Measurements from ENCODE around the gene PLA2G4F.
A peak's percentile ranks its signal among the peaks of the same experiment; 100 is the strongest.

The PLA2G4F gene

GRCh38 chr15:42140383-42141070, 15.9 kb downstream of the PLA2G4F start:
- H4K91ac ChIP-seq (ENCODE audit: low read depth, low read length, poor library complexity): no peak overlapping the region
- peaks cover 0 to 4% (median 0%) of the 10 kb centered on the region in 3 experiments for H3K27me3 ChIP-seq (ENCODE audit: control insufficient read depth in 3 of 3, insufficient read depth in 3 of 3, low read depth in 1 of 3, low read length in 3 of 3)
- no peak overlapping the region for H2AFZ ChIP-seq (ENCODE audit: low read length)
- H4K8ac ChIP-seq (ENCODE audit: low read depth, low read length): no peak overlapping the region
- peak overlapping the region; percentile 12 for H3K18ac ChIP-seq (ENCODE audit: low read length)
- H3K27ac ChIP-seq (replicated peaks; ENCODE audit: low read length): no peak overlapping the region
- H2BK120ac ChIP-seq (ENCODE audit: low read depth, low read length): no peak overlapping the region
- H3K9ac ChIP-seq (ENCODE audit: low read depth, low read length, poor library complexity): no peak overlapping the region
- no CpG with 5 or more reads among the region's 8 CpGs for WGBS, 2 donors (ENCODE audit: extremely low coverage in 2 of 2, insufficient read length in 2 of 2, insufficient replicate concordance in 1 of 2)
- H3K36me3 ChIP-seq (replicated peaks in 1 of 2; ENCODE audit: control insufficient read depth in 2 of 2, insufficient read depth in 2 of 2, low read length in 2 of 2): no peaks in the 10 kb centered on the region
- H3K23ac ChIP-seq (ENCODE audit: low read depth, low read length, poor library complexity): no peak overlapping the region
- no peak overlapping the region for H3K4me3 ChIP-seq (ENCODE audit: low read length in 2 of 2)
- H2AK5ac ChIP-seq (ENCODE audit: low read depth, low read length): no peak overlapping the region
- H2BK5ac ChIP-seq (ENCODE audit: low read length): no peak overlapping the region
- DNase-seq (ENCODE audit: low spot score): no peak
- no peak overlapping the region for H3K4me2 ChIP-seq (ENCODE audit: insufficient read depth, low read length, poor library complexity, severe bottlenecking)
- H2BK12ac ChIP-seq (ENCODE audit: low read length): no peak overlapping the region
- H3K9me3 ChIP-seq (replicated peaks in 1 of 2; ENCODE audit: control insufficient read depth in 2 of 2, insufficient read depth in 1 of 2, low read depth in 1 of 2, low read length in 2 of 2): peaks cover 0 to 5% of the 10 kb centered on the region in 2 donors
- H3K79me1 ChIP-seq (ENCODE audit: low read depth, low read length): no peaks in the 10 kb centered on the region
- H3K14ac ChIP-seq (ENCODE audit: low read length): no peak overlapping the region
- H2BK15ac ChIP-seq (ENCODE audit: low read length): no peak overlapping the region
- H3K4ac ChIP-seq (ENCODE audit: low read length): peak overlapping the region; percentile 17
- H3K4me1 ChIP-seq (ENCODE audit: control insufficient read depth in 2 of 2, insufficient read depth in 1 of 2, low read depth in 1 of 2, low read length in 2 of 2): no peaks in the 10 kb centered on the region

DNA sequence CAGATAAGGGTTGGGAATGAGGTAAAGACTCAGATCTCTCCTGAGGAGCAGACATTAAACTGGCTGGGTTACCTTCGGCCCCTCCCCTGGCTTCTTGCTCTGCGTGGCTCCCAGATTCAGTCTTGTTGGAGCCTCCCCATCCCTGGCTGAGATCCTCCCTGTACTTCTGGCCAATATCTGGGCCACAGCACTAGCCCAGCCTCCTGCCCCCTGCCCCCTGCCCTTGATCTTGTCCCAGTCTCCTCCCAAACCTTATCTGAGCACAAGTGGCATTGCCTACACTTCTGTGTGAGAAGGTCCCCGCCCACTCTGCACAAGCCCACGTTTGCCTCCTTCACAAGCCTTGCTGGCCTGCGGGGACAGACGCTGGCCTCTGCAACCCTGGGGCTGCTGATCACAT, 16.8 kb downstream of the PLA2G4F start:
- Histone ChIP-seq H3K79me1 (ENCODE audit: low read depth, low read length) (no peaks in the 10 kb centered on the region), H3K9ac (ENCODE audit: low read depth, low read length, poor library complexity) (no peak overlapping the region), H2AK5ac (ENCODE audit: low read depth, low read length) (no peak overlapping the region), H3K14ac (ENCODE audit: low read length) (no peak overlapping the region), H3K18ac (ENCODE audit: low read length) (no peak overlapping the region), H3K36me3 (replicated peaks in 1 of 2; ENCODE audit: control insufficient read depth in 2 of 2, insufficient read depth in 2 of 2, low read length in 2 of 2) (no peaks in the 10 kb centered on the region), H3K4me2 (ENCODE audit: insufficient read depth, low read length, poor library complexity, severe bottlenecking) (no peak overlapping the region), H4K91ac (ENCODE audit: low read depth, low read length, poor library complexity) (no peak overlapping the region), H4K8ac (ENCODE audit: low read depth, low read length) (peak overlapping the region; percentile 33), H3K27me3 (ENCODE audit: control insufficient read depth in 3 of 3, insufficient read depth in 3 of 3, low read depth in 1 of 3, low read length in 3 of 3) (peaks cover 0 to 4% (median 0%) of the 10 kb centered on the region in 3 experiments), H3K23ac (ENCODE audit: low read depth, low read length, poor library complexity) (peak overlapping the region; percentile 16), H2AFZ (ENCODE audit: low read length) (no peak overlapping the region), H3K4me3 (ENCODE audit: low read length in 2 of 2) (no peak overlapping the region), H2BK5ac (ENCODE audit: low read length) (no peak overlapping the region), H3K4me1 (ENCODE audit: control insufficient read depth in 2 of 2, insufficient read depth in 1 of 2, low read depth in 1 of 2, low read length in 2 of 2) (no peaks in the 10 kb centered on the region), H3K27ac (replicated peaks; ENCODE audit: low read length) (no peak overlapping the region), H2BK120ac (ENCODE audit: low read depth, low read length) (no peak overlapping the region), H2BK12ac (ENCODE audit: low read length) (no peak overlapping the region), H3K9me3 (replicated peaks in 1 of 2; ENCODE audit: control insufficient read depth in 2 of 2, insufficient read depth in 1 of 2, low read depth in 1 of 2, low read length in 2 of 2) (peaks cover 0 to 5% of the 10 kb centered on the region in 2 donors), H3K4ac (ENCODE audit: low read length) (no peak overlapping the region), H2BK15ac (ENCODE audit: low read length) (no peak overlapping the region)
- DNase-seq (ENCODE audit: low spot score): no peak
- no CpG with 5 or more reads among the region's 6 CpGs for WGBS, 2 donors (ENCODE audit: extremely low coverage in 2 of 2, insufficient read length in 2 of 2, insufficient replicate concordance in 1 of 2)

DNA sequence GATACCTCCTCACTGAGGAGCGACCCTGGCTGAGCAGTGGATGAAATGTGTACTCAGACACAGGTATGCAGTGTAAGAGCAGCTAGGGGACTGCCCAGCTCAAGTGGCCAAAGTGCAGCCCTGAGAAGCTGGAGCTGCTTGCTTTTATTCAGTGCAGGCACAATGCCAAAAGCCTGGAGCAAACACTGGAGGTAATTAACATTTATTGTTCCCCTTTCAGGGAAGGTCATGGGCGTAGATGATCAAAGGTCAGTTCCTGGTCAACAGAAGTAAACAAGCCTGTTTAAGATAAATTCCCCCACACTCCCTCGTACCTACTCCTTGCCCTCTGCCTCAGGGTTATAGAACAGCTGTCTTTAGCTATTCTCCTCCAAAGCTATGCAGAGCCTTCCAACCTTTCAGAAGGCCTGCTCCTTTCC, 17.5 kb downstream of the PLA2G4F start:
- H3K27me3 ChIP-seq (ENCODE audit: control insufficient read depth in 3 of 3, insufficient read depth in 3 of 3, low read depth in 1 of 3, low read length in 3 of 3): peaks cover 0 to 3% (median 0%) of the 10 kb centered on the region in 3 experiments
- no peaks in the 10 kb centered on the region for H3K79me1 ChIP-seq (ENCODE audit: low read depth, low read length)
- no peak overlapping the region for H3K27ac ChIP-seq (replicated peaks; ENCODE audit: low read length)
- no peak overlapping the region for H2BK5ac ChIP-seq (ENCODE audit: low read length)
- H3K23ac ChIP-seq (ENCODE audit: low read depth, low read length, poor library complexity): no peak overlapping the region
- H2BK120ac ChIP-seq (ENCODE audit: low read depth, low read length): no peak overlapping the region
- no peak overlapping the region for H2BK12ac ChIP-seq (ENCODE audit: low read length)
- H2AFZ ChIP-seq (ENCODE audit: low read length): no peak overlapping the region
- H3K4me2 ChIP-seq (ENCODE audit: insufficient read depth, low read length, poor library complexity, severe bottlenecking): no peak overlapping the region
- no peak overlapping the region for H3K18ac ChIP-seq (ENCODE audit: low read length)
- no peak overlapping the region for H3K9ac ChIP-seq (ENCODE audit: low read depth, low read length, poor library complexity)
- no peak overlapping the region for H3K4me3 ChIP-seq (ENCODE audit: low read length in 2 of 2)
- no peak overlapping the region for H3K14ac ChIP-seq (ENCODE audit: low read length)
- H3K9me3 ChIP-seq (replicated peaks in 1 of 2; ENCODE audit: control insufficient read depth in 2 of 2, insufficient read depth in 1 of 2, low read depth in 1 of 2, low read length in 2 of 2): peaks cover 0 to 5% of the 10 kb centered on the region in 2 donors
- H2BK15ac ChIP-seq (ENCODE audit: low read length): no peak overlapping the region
- no peak overlapping the region for H4K91ac ChIP-seq (ENCODE audit: low read depth, low read length, poor library complexity)
- no peaks in the 10 kb centered on the region for H3K4me1 ChIP-seq (ENCODE audit: control insufficient read depth in 2 of 2, insufficient read depth in 1 of 2, low read depth in 1 of 2, low read length in 2 of 2)
- no peak overlapping the region for H3K4ac ChIP-seq (ENCODE audit: low read length)
- no peak overlapping the region for H2AK5ac ChIP-seq (ENCODE audit: low read depth, low read length)
- H3K36me3 ChIP-seq (replicated peaks in 1 of 2; ENCODE audit: control insufficient read depth in 2 of 2, insufficient read depth in 2 of 2, low read length in 2 of 2): no peaks in the 10 kb centered on the region
- DNase-seq (ENCODE audit: low spot score): no peak
- WGBS, 2 donors (ENCODE audit: extremely low coverage in 2 of 2, insufficient read length in 2 of 2, insufficient replicate concordance in 1 of 2): no CpG with 5 or more reads among the region's 3 CpGs
- H4K8ac ChIP-seq (ENCODE audit: low read depth, low read length): no peak overlapping the region

GRCh38 chr15:42138411-42138810, 18.0 kb downstream of the PLA2G4F start:
- Histone ChIP-seq H3K9ac (ENCODE audit: low read depth, low read length, poor library complexity) (no peak overlapping the region), H3K18ac (ENCODE audit: low read length) (no peak overlapping the region), H3K27ac (replicated peaks; ENCODE audit: low read length) (no peak overlapping the region), H3K79me1 (ENCODE audit: low read depth, low read length) (no peaks in the 10 kb centered on the region), H3K4ac (ENCODE audit: low read length) (no peak overlapping the region), H2AFZ (ENCODE audit: low read length) (no peak overlapping the region), H2BK12ac (ENCODE audit: low read length) (no peak overlapping the region), H3K4me3 (ENCODE audit: low read length in 2 of 2) (no peak overlapping the region), H2AK5ac (ENCODE audit: low read depth, low read length) (no peak overlapping the region), H3K4me2 (ENCODE audit: insufficient read depth, low read length, poor library complexity, severe bottlenecking) (no peak overlapping the region), H2BK15ac (ENCODE audit: low read length) (no peak overlapping the region), H4K8ac (ENCODE audit: low read depth, low read length) (no peak overlapping the region), H3K9me3 (replicated peaks in 1 of 2; ENCODE audit: control insufficient read depth in 2 of 2, insufficient read depth in 1 of 2, low read depth in 1 of 2, low read length in 2 of 2) (peaks cover 0 to 5% of the 10 kb centered on the region in 2 donors), H3K27me3 (ENCODE audit: control insufficient read depth in 3 of 3, insufficient read depth in 3 of 3, low read depth in 1 of 3, low read length in 3 of 3) (no peaks in the 10 kb centered on the region), H3K14ac (ENCODE audit: low read length) (no peak overlapping the region), H2BK120ac (ENCODE audit: low read depth, low read length) (no peak overlapping the region), H3K23ac (ENCODE audit: low read depth, low read length, poor library complexity) (no peak overlapping the region), H3K36me3 (replicated peaks in 1 of 2; ENCODE audit: control insufficient read depth in 2 of 2, insufficient read depth in 2 of 2, low read length in 2 of 2) (no peaks in the 10 kb centered on the region), H4K91ac (ENCODE audit: low read depth, low read length, poor library complexity) (no peak overlapping the region), H3K4me1 (ENCODE audit: control insufficient read depth in 2 of 2, insufficient read depth in 1 of 2, low read depth in 1 of 2, low read length in 2 of 2) (no peaks in the 10 kb centered on the region), H2BK5ac (ENCODE audit: low read length) (no peak overlapping the region)
- no peak for DNase-seq (ENCODE audit: low spot score)
- WGBS, 2 donors (ENCODE audit: extremely low coverage in 2 of 2, insufficient read length in 2 of 2, insufficient replicate concordance in 1 of 2): no CpG with 5 or more reads among the region's 4 CpGs

All from neuronal stem cell (in vitro differentiated cells).